NT2/D1 (cell line): ENCODE results near the gene LIN52.

Experiments
- DNase-seq: peaks from one replicate; pipeline ENCODE4 v3.0.0-alpha.2; 2011; ENCODE audit warnings: low read depth, low spot score
- H3K27me3 ChIP-seq: 2 replicates; pipeline ENCODE4 v1.6.0; 2011; ENCODE audit warnings: mild to moderate bottlenecking; ENCODE audit not compliant: insufficient read length, insufficient read depth
- H3K36me3 ChIP-seq: 2 replicates; pipeline ENCODE4 v1.6.1; 2011; ENCODE audit warnings: mild to moderate bottlenecking, low read length, mixed read lengths; ENCODE audit not compliant: insufficient read depth, insufficient read length
- H3K4me1 ChIP-seq: 2 replicates; pipeline ENCODE4 v1.5.1; 2011; ENCODE audit not compliant: insufficient read depth, insufficient read length
- H3K4me3 ChIP-seq: 2 replicates; pipeline ENCODE4 v1.5.1; 2011; ENCODE audit warnings: low read depth; ENCODE audit not compliant: insufficient read length
- H3K9ac ChIP-seq: 2 replicates; pipeline ENCODE4 v1.6.0; 2011; ENCODE audit warnings: low read depth; ENCODE audit not compliant: insufficient read length
- H3K9me3 ChIP-seq: 2 replicates; pipeline ENCODE4 v1.5.1; 2011; ENCODE audit warnings: mild to moderate bottlenecking, low read length; ENCODE audit not compliant: insufficient read depth
- SUZ12 ChIP-seq: IDR thresholded peaks from 2 replicates; pipeline ENCODE4 v1.6.1; 2011; ENCODE audit not compliant: insufficient read length, insufficient read depth; ENCODE audit errors: extremely low read depth
- YY1 ChIP-seq: IDR thresholded peaks from 2 replicates; pipeline ENCODE4 v1.6.1; 2011; ENCODE audit not compliant: insufficient read length, insufficient read depth
- ZNF274 ChIP-seq: IDR thresholded peaks from 2 replicates; pipeline ENCODE4 v1.6.1; 2011; ENCODE audit warnings: mild to moderate bottlenecking, low read depth, low read length

The LIN52 gene

DNA sequence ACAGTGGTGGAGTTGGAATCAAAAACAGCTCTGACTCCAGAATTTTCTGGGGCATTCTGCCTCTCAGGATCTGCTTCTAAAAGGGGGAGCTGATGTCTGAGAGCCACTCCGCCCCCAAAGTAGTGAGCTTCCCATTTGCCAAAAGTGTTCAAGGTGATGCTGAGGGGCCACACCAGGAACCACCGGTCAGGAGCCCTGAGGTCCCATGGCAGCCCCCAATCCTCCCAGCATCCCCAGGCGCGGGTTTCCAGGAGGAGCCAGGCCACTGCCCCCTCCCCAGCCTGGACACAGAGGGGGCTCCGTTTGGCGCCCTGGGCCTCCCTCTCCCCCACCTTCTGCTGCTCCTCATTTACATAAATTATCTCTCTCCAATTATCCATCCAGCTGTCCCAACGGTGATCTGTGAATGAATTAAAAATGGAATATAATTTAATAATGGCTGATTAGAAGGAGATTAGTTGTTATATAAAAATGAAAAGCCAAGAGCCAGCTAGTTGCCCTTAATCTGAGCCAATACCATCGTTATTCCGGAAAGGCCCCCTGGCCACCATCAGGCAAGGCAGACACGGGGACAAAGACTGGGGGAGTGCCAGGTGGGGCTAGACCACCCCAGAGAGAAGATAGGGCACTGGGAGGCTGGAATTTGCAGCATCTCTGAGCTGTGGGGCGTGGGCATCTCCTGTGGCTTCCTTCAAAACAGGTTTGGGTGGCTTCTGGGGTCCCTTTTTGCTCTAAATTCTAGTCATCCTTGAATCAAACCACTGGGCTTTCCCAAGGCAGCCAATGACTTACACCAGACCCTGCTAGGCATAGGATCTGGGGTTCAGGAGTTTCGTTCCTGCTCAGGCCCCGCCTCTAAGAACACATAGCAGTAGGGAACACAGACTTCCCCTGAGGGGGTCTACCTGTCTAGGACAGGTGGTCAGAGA lies 134.8 kb downstream of the LIN52 start:
- DNase-seq, result no peak
- no peaks in the 10 kb centered on the region for H3K36me3 ChIP-seq
- no peak for TF ChIP-seq SUZ12
- TF ChIP-seq YY1, result no peak
- TF ChIP-seq ZNF274, result no peak
- no peak overlapping the region for H3K4me3 ChIP-seq
- no peaks in the 10 kb centered on the region for H3K9me3 ChIP-seq
- no peak overlapping the region for H3K9ac ChIP-seq
- H3K27me3 ChIP-seq, result peaks cover 27% of the 10 kb centered on the region
- peaks cover 5% of the 10 kb centered on the region for H3K4me1 ChIP-seq

DNA sequence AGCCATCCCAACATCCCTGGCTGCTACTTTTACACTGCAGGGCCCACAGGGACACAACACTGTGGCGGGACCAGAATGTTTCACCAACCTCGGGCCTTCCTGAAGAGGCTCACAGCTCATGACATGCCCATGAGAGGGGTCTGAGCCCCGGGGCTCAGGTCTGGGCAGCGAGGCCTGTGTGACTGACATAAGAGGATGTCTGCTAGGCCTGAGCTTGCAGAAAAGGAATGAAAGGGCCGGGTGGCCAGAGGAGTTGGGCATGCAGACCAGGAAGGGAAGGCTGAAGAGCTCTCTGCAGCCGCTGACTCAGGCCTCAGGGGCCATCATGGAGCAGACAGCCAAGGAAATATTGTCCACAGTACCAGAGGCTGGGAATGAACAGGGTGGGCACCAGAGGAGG lies 136.2 kb downstream of the LIN52 start:
- Histone ChIP-seq H3K27me3 (peaks cover 27% of the 10 kb centered on the region), H3K9me3 (no peaks in the 10 kb centered on the region), H3K4me1 (peaks cover 5% of the 10 kb centered on the region), H3K4me3 (no peak overlapping the region), H3K36me3 (no peaks in the 10 kb centered on the region), H3K9ac (no peak overlapping the region)
- no peak for DNase-seq
- no peak for TF ChIP-seq YY1
- no peak for TF ChIP-seq ZNF274
- no peak for TF ChIP-seq SUZ12

DNA sequence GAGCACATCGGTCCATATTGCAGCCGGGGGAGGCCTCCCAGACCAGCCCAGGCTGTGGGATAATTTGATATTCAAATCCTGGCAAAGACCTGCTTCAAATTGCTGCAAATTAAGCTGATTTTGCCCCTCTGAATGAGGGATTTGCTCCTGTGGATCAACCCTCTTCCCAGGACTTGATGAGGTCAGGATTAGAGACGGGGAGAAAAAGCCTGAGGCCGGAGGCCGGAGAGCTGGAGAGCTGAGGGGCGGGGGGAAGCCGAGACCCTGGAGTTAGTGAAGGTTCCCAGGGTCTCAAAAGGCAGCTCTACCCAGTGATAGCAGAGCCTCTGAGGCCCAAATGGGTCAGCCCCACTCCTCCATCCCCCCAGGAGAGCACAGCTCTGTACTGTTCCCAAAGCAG lies 137.0 kb downstream of the LIN52 start:
- Histone ChIP-seq H3K4me3 (no peak overlapping the region), H3K36me3 (no peaks in the 10 kb centered on the region), H3K27me3 (peaks cover 26% of the 10 kb centered on the region), H3K4me1 (peaks cover 5% of the 10 kb centered on the region), H3K9ac (no peak overlapping the region), H3K9me3 (no peaks in the 10 kb centered on the region)
- DNase-seq, result no peak
- TF ChIP-seq ZNF274, result no peak
- TF ChIP-seq SUZ12, result no peak
- no peak for TF ChIP-seq YY1

DNA sequence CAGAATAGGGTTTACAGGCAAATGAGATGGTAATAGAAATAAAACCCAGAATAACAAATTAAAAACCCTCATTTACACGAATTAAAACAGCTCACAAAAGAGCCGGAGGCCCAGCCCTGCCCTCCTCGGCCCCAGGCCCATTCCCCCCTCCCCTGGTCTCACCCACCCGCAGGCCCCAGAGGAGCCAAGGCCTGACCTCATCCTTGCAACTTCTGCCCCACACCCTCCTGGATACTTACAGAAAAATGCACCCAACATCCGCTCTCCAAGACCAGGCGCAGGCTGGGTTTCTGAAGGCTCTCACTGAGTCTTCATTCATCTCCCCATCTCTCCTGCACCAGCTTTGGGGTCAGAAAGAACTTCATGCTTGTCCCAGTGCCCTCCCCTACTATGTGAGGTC lies 138.3 kb downstream of the LIN52 start:
- Histone ChIP-seq H3K9me3 (no peaks in the 10 kb centered on the region), H3K27me3 (peaks cover 13% of the 10 kb centered on the region), H3K4me3 (no peak overlapping the region), H3K9ac (no peak overlapping the region), H3K36me3 (no peaks in the 10 kb centered on the region), H3K4me1 (peaks cover 4% of the 10 kb centered on the region)
- DNase-seq, result no peak
- no peak for TF ChIP-seq YY1
- TF ChIP-seq ZNF274, result no peak
- no peak for TF ChIP-seq SUZ12

DNA sequence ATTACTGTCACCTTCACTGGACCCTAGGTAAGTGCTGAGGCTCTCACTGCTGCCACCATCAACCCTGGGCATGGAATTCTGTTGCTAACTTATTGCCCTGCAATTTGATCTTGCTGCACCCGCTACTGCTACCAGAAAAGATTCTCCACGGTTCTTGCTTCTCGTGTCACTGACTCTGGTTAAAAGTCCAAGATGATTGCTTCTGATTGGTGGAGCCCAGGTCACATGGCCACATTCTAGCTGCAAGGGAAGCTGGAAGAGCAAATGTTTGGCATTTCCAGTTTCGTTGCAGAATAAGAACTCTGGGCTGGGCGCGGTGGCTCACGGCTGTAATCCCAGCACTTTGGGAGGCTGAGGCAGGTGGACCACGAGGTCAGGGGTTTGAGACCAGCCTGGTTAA lies 147.0 kb downstream of the LIN52 start:
- TF ChIP-seq SUZ12 (no peak), ZNF274 (no peak), YY1 (no peak)
- no peak for DNase-seq
- peaks cover 3% of the 10 kb centered on the region for H3K27me3 ChIP-seq

DNA sequence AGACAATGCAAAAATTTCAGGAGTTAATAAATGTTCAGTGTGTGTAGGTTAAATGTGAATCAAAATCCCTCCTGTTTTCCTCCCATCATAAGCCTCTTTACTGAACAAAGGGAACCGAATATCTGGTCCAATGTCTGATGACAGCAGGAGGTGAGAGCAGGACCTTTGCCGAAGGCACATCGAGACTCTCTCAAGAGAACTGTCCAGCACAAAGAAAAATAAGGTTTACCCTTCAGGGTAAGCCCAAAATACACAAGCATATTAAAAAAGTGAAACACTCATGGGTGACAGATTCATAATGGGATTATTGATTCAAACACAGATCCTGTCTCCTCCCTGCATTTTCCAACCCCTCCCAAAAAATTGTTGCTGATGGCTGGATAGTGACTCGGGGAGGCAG lies 150.3 kb downstream of the LIN52 start:
- Histone ChIP-seq H3K4me1 (no peaks in the 10 kb centered on the region), H3K9ac (no peak overlapping the region), H3K36me3 (no peaks in the 10 kb centered on the region), H3K4me3 (no peak overlapping the region), H3K9me3 (peaks cover 12% of the 10 kb centered on the region; the same call in 1 of the 2 replicates), H3K27me3 (peaks cover 34% of the 10 kb centered on the region)
- no peak for DNase-seq
- no peak for TF ChIP-seq ZNF274
- no peak for TF ChIP-seq SUZ12
- TF ChIP-seq YY1, result no peak

More for the DNA sequence above, 147.0 kb downstream of the LIN52 start:
- Histone ChIP-seq H3K4me1 (no peaks in the 10 kb centered on the region), H3K36me3 (no peaks in the 10 kb centered on the region), H3K9me3 (peaks cover 12% of the 10 kb centered on the region; the same call in 1 of the 2 replicates), H3K9ac (no peak overlapping the region), H3K4me3 (no peak overlapping the region)

DNA sequence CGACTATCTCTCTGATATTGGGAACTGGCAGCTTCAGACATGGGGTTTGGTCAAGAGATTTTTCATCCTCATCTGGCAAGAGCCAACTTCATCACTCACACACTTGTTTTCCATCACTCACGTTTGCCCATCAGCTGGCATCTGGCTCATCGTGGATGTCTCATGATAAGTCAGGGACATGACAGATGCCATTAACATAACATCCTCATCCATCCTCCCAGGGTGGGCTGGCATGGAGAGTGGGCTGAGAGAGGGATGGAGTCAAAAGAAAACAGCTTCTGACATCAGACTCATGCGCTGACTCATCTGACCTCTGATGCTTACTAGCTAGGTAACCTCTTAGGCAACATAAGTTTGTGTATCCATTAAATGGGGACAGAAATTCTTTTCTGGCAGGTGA lies 152.7 kb downstream of the LIN52 start:
- DNase-seq, result no peak
- TF ChIP-seq SUZ12, result no peak
- TF ChIP-seq ZNF274, result no peak
- no peak for TF ChIP-seq YY1
- no peak overlapping the region for H3K4me3 ChIP-seq
- no peaks in the 10 kb centered on the region for H3K36me3 ChIP-seq
- no peaks in the 10 kb centered on the region for H3K4me1 ChIP-seq
- H3K27me3 ChIP-seq, result peaks cover 59% of the 10 kb centered on the region
- no peak overlapping the region for H3K9ac ChIP-seq
- H3K9me3 ChIP-seq, result peaks cover 2% of the 10 kb centered on the region; the same call in 1 of the 2 replicates
